Gastrocnemius medialis (tissue), 4 donors: Measurements from ENCODE around the gene IFNB1. TPM values are rescaled to one million over a fixed set of nuclear protein-coding genes. Genes with fewer than 3 reads are reported as not detected.

Source experiments
- ATAC-seq, 2 donors: fragments of 150-250 bp; one replicate each; pipeline ENCODE4 v1.9.1; 2016
- DNase-seq, 2 donors: peaks; one replicate each; pipeline ENCODE4 v3.0.0-alpha.2; 2019
- H3K27ac ChIP-seq, 4 donors: fragments of 200-600 bp; sonication (generic); 1 replicate in 1 of 4; 2 replicates in 3 of 4; pipeline ENCODE4 v1.5.1; 2016 to 2018; ENCODE audit warnings: mild to moderate bottlenecking in 2 of 4, moderate library complexity in 1 of 4
- H3K27me3 ChIP-seq, 3 donors: fragments of 200-600 bp; sonication (generic) in 2 of 3; 1 replicate in 1 of 3; 2 replicates in 2 of 3; pipeline versions ENCODE4 v1.5.1 to v1.6.0; 2016 to 2019; ENCODE audit warnings: mild to moderate bottlenecking in 1 of 3, moderate library complexity in 1 of 3
- H3K36me3 ChIP-seq, 2 donors: fragments of 200-600 bp; sonication (generic) in 1 of 2; one replicate each; pipeline ENCODE4 v1.5.1; 2017 to 2018
- H3K4me1 ChIP-seq, 2 donors: fragments of 200-600 bp; sonication (generic) in 1 of 2; one replicate each; pipeline ENCODE4 v1.5.1; 2016 to 2017; ENCODE audit warnings: mild to moderate bottlenecking in 2 of 2
- H3K4me3 ChIP-seq, 4 donors: fragments of 200-600 bp; sonication (generic) in 3 of 4; 1 replicate in 1 of 4; 2 replicates in 3 of 4; pipeline ENCODE4 v1.5.1; 2016 to 2019; ENCODE audit warnings: mild to moderate bottlenecking in 2 of 4
- H3K9me3 ChIP-seq, 3 donors: fragments of 200-600 bp; sonication (generic) in 2 of 3; 1 replicate in 1 of 3; 2 replicates in 2 of 3; pipeline ENCODE4 v1.5.1; 2016 to 2019
- POLR2A ChIP-seq, 2 donors: fragments of 450-650 bp; IDR thresholded peaks; one replicate each; pipeline ENCODE4 v1.6.1; 2017; ENCODE audit warnings: antibody characterized with exemption in 2 of 2, mild to moderate bottlenecking in 2 of 2, moderate library complexity in 2 of 2
- in situ Hi-C, 4 donors: fragments of 200-750 bp; cut with MboI; loops; one replicate each; pipeline versions ENCODE4 v1.15.0 to v1.8.0; 2017; ENCODE audit warnings: low sequenced_read_pairs in 4 of 4
- intact Hi-C: fragments of 100-400 bp; cut with DNase I; formaldehyde crosslinking; loops from one replicate; pipeline ENCODE4 v1.15.1; 2023; ENCODE audit warnings: low total_unique reads
- total RNA-seq, 4 donors: library from RNA; depleted of rRNA; stranded (reverse); fragments of >200 nt; gene quantifications; one replicate each; pipeline versions ENCODE4 v1.1.0 to v1.2.3, GENCODE V29; 2016
- TF ChIP-seq, protein P1 (sequence below), 5 experiments: fragments of 450-650 bp in 3 of 5; fragments of 200-600 bp in 2 of 5; sonication (generic) in 2 of 5; IDR thresholded peaks in 4 of 5; conservative IDR thresholded peaks in 1 of 5; 1 replicate in 4 of 5; 2 replicates in 1 of 5; pipeline ENCODE4 v1.5.1; 2016 to 2019; ENCODE audit warnings: antibody characterized with exemption in 5 of 5, mild to moderate bottlenecking in 3 of 5, moderate library complexity in 3 of 5

The IFNB1 gene
- total RNA-seq, 4 donors from 2014 or later = not detected

DNA sequence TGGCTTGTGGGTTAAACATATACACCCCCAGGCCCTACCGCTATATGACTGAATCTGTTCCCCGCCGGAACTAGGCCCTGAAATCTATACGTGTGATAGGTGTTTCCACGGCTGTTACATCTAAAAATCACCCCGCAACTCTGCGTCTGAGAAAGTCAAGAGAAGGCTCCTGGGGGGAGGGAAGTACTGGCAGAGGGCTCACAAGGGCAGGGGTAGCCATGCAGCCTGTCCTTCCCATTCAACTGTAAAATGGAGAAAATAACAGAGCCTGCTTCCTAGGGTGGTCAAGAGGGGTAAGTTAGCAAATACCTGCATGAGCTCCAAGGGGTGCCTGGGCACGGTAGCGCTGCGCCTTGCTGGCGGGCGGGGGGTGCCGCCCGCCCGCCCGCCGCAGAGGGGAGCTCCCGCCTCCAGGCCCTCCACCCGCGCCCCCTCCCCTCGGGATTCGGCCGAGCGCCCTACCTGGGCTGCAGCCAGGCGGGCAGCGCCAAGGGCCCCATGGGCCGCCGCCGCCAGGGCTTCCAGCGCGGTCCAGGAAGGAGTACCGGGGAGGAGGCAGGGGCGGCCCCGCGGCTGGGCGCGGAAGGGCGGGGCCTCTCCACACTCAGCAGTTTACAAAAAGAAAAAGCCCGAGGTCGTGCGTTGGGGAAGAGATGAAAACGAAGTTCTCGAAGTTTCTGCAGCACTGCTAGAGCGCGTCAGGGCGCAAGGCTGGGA is 46.5 kb downstream of the IFNB1 start, which contains the start of gene HACD4:
Gene HACD4, minus strand, starts transcription at position 550 of the 717 bp plus-strand sequence. Its CDS starts 50 bp downstream, at position 500.
- DNase-seq = peak in 1 of 2 donors; percentile 16
- Histone ChIP-seq H3K27ac (peak within 1 kb of the TSS in 3 of 4 donors; percentile 5 to 54 (median 31)), H3K9me3 (no peaks in the 10 kb centered on the region), H3K4me1 (no peaks in the 10 kb centered on the region), H3K27me3 (no peaks in the 10 kb centered on the region), H3K4me3 (peak within 1 kb of the TSS; percentile 44 to 55 (median 50)), H3K36me3 (no peaks in the 10 kb centered on the region)
- TF ChIP-seq, protein P1, sequence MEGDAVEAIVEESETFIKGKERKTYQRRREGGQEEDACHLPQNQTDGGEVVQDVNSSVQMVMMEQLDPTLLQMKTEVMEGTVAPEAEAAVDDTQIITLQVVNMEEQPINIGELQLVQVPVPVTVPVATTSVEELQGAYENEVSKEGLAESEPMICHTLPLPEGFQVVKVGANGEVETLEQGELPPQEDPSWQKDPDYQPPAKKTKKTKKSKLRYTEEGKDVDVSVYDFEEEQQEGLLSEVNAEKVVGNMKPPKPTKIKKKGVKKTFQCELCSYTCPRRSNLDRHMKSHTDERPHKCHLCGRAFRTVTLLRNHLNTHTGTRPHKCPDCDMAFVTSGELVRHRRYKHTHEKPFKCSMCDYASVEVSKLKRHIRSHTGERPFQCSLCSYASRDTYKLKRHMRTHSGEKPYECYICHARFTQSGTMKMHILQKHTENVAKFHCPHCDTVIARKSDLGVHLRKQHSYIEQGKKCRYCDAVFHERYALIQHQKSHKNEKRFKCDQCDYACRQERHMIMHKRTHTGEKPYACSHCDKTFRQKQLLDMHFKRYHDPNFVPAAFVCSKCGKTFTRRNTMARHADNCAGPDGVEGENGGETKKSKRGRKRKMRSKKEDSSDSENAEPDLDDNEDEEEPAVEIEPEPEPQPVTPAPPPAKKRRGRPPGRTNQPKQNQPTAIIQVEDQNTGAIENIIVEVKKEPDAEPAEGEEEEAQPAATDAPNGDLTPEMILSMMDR (IDR thresholded peaks at IDR 0.05 in 4 of 5, conservative IDR thresholded peaks at IDR 0.05 in 1 of 5) = no peak
- no peak for TF ChIP-seq POLR2A (IDR thresholded peaks at IDR 0.05)
- peak; percentile 37 to 42 for ATAC-seq
- intact Hi-C loops = no loop called here
- in situ Hi-C loops = no loop called here

DNA sequence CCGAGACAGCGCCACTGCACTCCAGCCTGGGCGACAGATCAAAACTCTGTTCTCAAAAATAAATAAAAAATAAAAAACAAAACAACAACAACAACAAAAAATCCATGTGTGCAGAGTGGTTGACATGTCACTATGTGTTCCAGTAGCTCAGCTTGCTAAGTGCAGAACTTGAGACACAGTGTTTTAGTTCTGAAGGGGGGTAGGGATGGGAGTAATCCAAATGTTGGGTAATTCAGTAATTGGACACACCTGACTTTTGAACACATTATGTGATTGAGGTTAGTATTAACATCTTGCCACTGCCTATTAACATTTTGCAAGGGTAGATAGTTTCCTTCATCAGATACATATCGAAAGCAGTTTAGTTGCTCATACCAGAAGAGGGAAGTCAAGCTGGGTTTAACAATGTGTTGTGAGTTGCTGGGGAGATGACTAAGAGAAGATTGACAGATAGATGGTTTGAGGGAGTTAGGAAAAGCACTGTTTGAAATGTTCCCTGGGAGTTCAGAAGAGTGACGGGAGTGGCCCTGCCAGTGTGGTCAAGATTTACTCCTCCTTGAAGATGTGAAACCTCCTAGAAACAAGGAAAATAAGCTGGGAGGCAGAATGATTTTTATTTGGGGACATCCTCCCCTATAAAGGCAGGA is 47.2 kb downstream of the IFNB1 start:
- TF ChIP-seq, protein P1 (IDR thresholded peaks at IDR 0.05 in 4 of 5, conservative IDR thresholded peaks at IDR 0.05 in 1 of 5) = no peak
- TF ChIP-seq POLR2A (IDR thresholded peaks at IDR 0.05) = no peak
- peak; percentile 41 to 49 for ATAC-seq
- DNase-seq = no peak
- no peaks in the 10 kb centered on the region for H3K36me3 ChIP-seq
- intact Hi-C loops = no loop called here
- no peaks in the 10 kb centered on the region for H3K4me1 ChIP-seq
- H3K27me3 ChIP-seq = no peaks in the 10 kb centered on the region
- H3K4me3 ChIP-seq = peak overlapping the region; percentile 44 to 55 (median 50)
- in situ Hi-C loops = no loop called here
- peak overlapping the region in 3 of 4 donors; percentile 5 to 54 (median 31) for H3K27ac ChIP-seq
- H3K9me3 ChIP-seq = no peaks in the 10 kb centered on the region

GRCh38 chr9:21029661-21030060 is 48.1 kb downstream of the IFNB1 start:
- Histone ChIP-seq H3K27me3 (no peaks in the 10 kb centered on the region), H3K9me3 (no peaks in the 10 kb centered on the region), H3K27ac (no peak overlapping the region), H3K36me3 (no peaks in the 10 kb centered on the region), H3K4me3 (no peak overlapping the region), H3K4me1 (no peaks in the 10 kb centered on the region)
- intact Hi-C loops = no loop called here
- DNase-seq (no peak), ATAC-seq (no peak)
- TF ChIP-seq, protein P1 (IDR thresholded peaks at IDR 0.05 in 4 of 5, conservative IDR thresholded peaks at IDR 0.05 in 1 of 5) = no peak
- TF ChIP-seq POLR2A (IDR thresholded peaks at IDR 0.05) = no peak
- in situ Hi-C loops = no loop called here

DNA sequence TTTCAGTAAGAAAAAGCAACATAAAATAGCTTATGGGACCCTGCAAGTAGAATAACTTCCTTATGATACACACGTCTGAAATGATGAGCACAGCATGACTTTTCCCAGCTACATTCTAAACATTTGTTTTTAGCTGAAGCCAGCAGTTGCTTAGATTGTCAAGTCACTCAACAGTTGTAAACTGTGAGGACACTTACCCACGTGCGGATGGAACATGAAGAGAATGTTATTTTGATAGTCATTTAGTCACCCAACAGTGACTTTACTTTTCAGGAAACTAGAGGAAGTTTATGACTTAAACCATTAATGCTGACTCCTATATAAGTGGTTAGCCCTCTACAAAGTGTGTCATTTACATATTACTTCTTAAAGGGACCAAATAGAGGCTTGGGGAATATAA is 49.3 kb downstream of the IFNB1 start:
- Histone ChIP-seq H3K27me3 (no peaks in the 10 kb centered on the region), H3K36me3 (no peaks in the 10 kb centered on the region), H3K9me3 (no peaks in the 10 kb centered on the region), H3K4me3 (no peak overlapping the region), H3K27ac (no peak overlapping the region), H3K4me1 (no peaks in the 10 kb centered on the region)
- in situ Hi-C loops = no loop called here
- ATAC-seq (no peak), DNase-seq (no peak)
- TF ChIP-seq, protein P1 (IDR thresholded peaks at IDR 0.05 in 4 of 5, conservative IDR thresholded peaks at IDR 0.05 in 1 of 5) = no peak
- no peak for TF ChIP-seq POLR2A (IDR thresholded peaks at IDR 0.05)
- intact Hi-C loops = no loop called here
